Skeletal muscle tissue (tissue), 4 donors: Measurements from ENCODE around the gene COL19A1. TPM values are rescaled to one million over a fixed set of nuclear protein-coding genes. Genes with fewer than 3 reads are reported as not detected.

Experiments
- H3K27ac ChIP-seq: one replicate; pipeline ENCODE4 v1.7.0; 2013; ENCODE audit warnings: mild to moderate bottlenecking, low read depth, low read length, inconsistent platforms
- H3K27me3 ChIP-seq, 3 donors: one replicate each; pipeline ENCODE4 v1.7.0; 2013; ENCODE audit warnings: low read length in 3 of 3; ENCODE audit not compliant: control insufficient read depth in 3 of 3, insufficient read depth in 3 of 3
- H3K36me3 ChIP-seq, 3 donors: one replicate each; pipeline ENCODE4 v1.7.0; 2013; ENCODE audit warnings: low read length in 3 of 3; ENCODE audit not compliant: control insufficient read depth in 3 of 3, insufficient read depth in 3 of 3
- H3K4me1 ChIP-seq, 3 donors: one replicate each; pipeline ENCODE4 v1.7.0; 2013; ENCODE audit warnings: low read length in 3 of 3, mild to moderate bottlenecking in 3 of 3; ENCODE audit not compliant: control insufficient read depth in 3 of 3, insufficient read depth in 3 of 3
- H3K4me3 ChIP-seq, 3 donors: one replicate each; pipeline ENCODE4 v1.7.0; 2013; ENCODE audit warnings: low read length in 3 of 3
- H3K9ac ChIP-seq, 3 donors: one replicate each; pipeline ENCODE4 v1.7.0; 2013; ENCODE audit warnings: low read length in 3 of 3, mild to moderate bottlenecking in 3 of 3, moderate library complexity in 2 of 3, low read depth in 1 of 3
- H3K9me3 ChIP-seq, 3 donors: one replicate each; pipeline ENCODE4 v1.7.0; 2013; ENCODE audit warnings: low read length in 3 of 3; ENCODE audit not compliant: control insufficient read depth in 3 of 3
- total RNA-seq: library from RNA; depleted of rRNA; stranded (reverse); fragments of >200 nt; gene quantifications from one replicate; pipeline ENCODE4 v1.2.3, GENCODE V29; 2014
- donor health status: Osteomylitis.

The COL19A1 gene
- total RNA-seq, 1 donor from 2014 or later = 10.4 TPM

DNA sequence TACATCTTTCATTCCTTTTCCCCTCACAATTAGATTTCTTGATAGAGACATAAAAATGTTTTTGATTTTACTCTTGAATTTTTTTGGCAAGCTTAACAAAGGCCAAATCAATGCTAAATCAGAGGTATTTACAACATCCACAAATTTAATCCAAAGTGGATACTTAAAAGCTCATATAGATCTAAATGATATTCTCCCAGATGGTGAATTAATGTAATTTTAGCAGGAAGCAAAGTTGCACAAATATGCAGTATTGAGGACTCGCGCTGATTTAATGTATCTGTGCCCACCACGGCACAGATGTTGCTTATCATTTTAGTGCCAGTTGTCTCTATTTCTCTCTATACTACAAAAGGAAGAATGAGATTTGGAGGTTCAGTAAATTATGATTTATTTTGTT, 167.4 kb downstream of the COL19A1 start:
- Histone ChIP-seq H3K4me3 (no peak overlapping the region), H3K9ac (no peak overlapping the region), H3K36me3 (no peaks in the 10 kb centered on the region), H3K9me3 (no peaks in the 10 kb centered on the region), H3K4me1 (no peaks in the 10 kb centered on the region), H3K27ac (no peak overlapping the region), H3K27me3 (no peaks in the 10 kb centered on the region)

- H3K27me3 ChIP-seq = no peaks in the 10 kb centered on the region
- H3K27ac ChIP-seq = no peak overlapping the region
- H3K4me3 ChIP-seq = no peak overlapping the region
- H3K9me3 ChIP-seq = no peaks in the 10 kb centered on the region
- H3K36me3 ChIP-seq = no peaks in the 10 kb centered on the region
- no peak overlapping the region for H3K9ac ChIP-seq
- no peaks in the 10 kb centered on the region for H3K4me1 ChIP-seq
These were observed 171.1 kb downstream of the COL19A1 start for GRCh38 chr6:70037445-70037844.

- Histone ChIP-seq H3K9ac (no peak overlapping the region), H3K27ac (no peak overlapping the region)
These were observed 174.4 kb downstream of the COL19A1 start for GRCh38 chr6:70040766-70041165.

GRCh38 chr6:70041411-70041810, 175.1 kb downstream of the COL19A1 start:
- H3K27ac ChIP-seq = no peak overlapping the region
- H3K4me3 ChIP-seq = no peak overlapping the region
- no peaks in the 10 kb centered on the region for H3K27me3 ChIP-seq
- H3K36me3 ChIP-seq = no peaks in the 10 kb centered on the region
- no peak overlapping the region for H3K9ac ChIP-seq
- H3K4me1 ChIP-seq = no peaks in the 10 kb centered on the region
- peaks cover 0 to 8% (median 0%) of the 10 kb centered on the region in 3 donors for H3K9me3 ChIP-seq

More at GRCh38 chr6:70040766-70041165, 174.4 kb downstream of the COL19A1 start:
- Histone ChIP-seq H3K4me1 (no peaks in the 10 kb centered on the region), H3K36me3 (no peaks in the 10 kb centered on the region), H3K27me3 (no peaks in the 10 kb centered on the region), H3K9me3 (peaks cover 0 to 8% (median 0%) of the 10 kb centered on the region in 3 donors), H3K4me3 (no peak overlapping the region)

- H3K9me3 ChIP-seq = peaks cover 0 to 8% (median 0%) of the 10 kb centered on the region in 3 donors
- no peak overlapping the region for H3K27ac ChIP-seq
- H3K9ac ChIP-seq = no peak overlapping the region
- H3K36me3 ChIP-seq = no peaks in the 10 kb centered on the region
- H3K27me3 ChIP-seq = no peaks in the 10 kb centered on the region
- H3K4me3 ChIP-seq = no peak overlapping the region
- H3K4me1 ChIP-seq = no peaks in the 10 kb centered on the region
These were observed 179.1 kb downstream of the COL19A1 start for GRCh38 chr6:70045413-70045812.

DNA sequence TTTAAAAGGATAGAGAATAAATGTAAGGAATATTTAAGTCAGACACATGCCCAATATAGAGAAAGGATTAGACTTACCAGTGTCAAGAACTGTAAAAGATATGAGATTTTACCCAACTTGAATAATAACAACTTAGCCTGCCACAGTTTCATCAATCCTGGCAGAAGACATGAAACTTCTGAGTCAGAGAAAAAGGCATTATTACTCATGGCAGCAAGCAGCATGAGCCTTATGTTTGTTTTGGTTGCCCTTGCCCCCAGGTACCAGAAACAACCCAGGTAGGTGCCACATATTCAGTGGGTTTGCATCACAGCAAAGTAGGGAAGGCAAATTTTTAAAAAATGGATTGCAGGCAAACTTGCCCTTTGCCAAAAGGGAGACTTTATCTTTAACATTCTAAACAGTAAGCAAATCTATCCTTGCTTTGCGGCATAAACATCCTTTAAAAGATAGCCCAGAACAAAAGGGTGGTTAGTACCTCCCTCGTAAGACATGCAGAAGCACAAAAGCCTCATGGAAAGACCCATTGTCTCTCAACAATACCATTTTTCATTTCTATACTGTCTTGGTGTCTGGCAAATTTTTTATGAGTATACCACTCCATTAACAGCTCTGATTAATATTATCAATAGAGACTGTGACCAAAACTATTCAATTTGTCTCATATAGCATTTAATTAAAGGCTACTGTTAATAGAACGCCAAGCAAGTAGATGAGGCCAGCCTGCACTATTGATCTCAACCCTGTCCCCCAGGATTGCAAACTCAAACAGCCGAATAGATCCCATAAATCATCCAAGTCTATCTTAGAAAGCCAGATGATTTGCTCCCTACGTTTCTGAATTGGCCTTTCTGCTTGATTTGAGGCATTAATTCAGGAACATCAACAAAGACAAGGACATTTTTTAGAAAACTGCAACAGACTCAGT, 185.1 kb downstream of the COL19A1 start:
- H3K27ac ChIP-seq = no peak overlapping the region
- no peak overlapping the region for H3K4me3 ChIP-seq
- H3K9me3 ChIP-seq = no peaks in the 10 kb centered on the region
- H3K9ac ChIP-seq = no peak overlapping the region
- no peaks in the 10 kb centered on the region for H3K36me3 ChIP-seq
- no peaks in the 10 kb centered on the region for H3K27me3 ChIP-seq
- no peaks in the 10 kb centered on the region for H3K4me1 ChIP-seq

GRCh38 chr6:70059039-70059719, 192.8 kb downstream of the COL19A1 start:
- H3K9me3 ChIP-seq = no peaks in the 10 kb centered on the region

DNA sequence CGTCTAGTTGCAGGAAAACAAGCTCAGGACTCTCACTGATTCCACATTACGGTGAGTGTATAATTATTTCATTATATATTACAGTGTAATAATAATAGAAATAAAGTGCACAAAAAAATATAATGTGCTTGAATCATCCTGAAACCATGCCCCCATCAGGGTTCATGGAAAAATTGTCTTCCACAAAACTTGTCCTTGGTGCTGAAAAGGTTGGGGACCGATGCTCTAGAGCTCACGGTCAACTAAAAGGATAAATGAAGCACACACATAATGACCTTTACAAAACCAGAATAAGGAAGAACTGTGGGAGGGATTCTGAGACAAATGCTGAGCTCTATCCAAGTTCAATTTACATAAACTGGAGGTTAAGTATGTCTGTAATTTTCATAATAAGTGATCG, 194.3 kb downstream of the COL19A1 start:
- Histone ChIP-seq H3K27me3 (no peaks in the 10 kb centered on the region), H3K9me3 (no peaks in the 10 kb centered on the region), H3K4me1 (no peaks in the 10 kb centered on the region), H3K36me3 (no peaks in the 10 kb centered on the region), H3K4me3 (no peak overlapping the region), H3K9ac (no peak overlapping the region), H3K27ac (no peak overlapping the region)

More at GRCh38 chr6:70059039-70059719, 192.8 kb downstream of the COL19A1 start:
- Histone ChIP-seq H3K4me1 (no peaks in the 10 kb centered on the region), H3K27ac (no peak overlapping the region), H3K4me3 (no peak overlapping the region), H3K36me3 (no peaks in the 10 kb centered on the region), H3K27me3 (no peaks in the 10 kb centered on the region), H3K9ac (no peak overlapping the region)

DNA sequence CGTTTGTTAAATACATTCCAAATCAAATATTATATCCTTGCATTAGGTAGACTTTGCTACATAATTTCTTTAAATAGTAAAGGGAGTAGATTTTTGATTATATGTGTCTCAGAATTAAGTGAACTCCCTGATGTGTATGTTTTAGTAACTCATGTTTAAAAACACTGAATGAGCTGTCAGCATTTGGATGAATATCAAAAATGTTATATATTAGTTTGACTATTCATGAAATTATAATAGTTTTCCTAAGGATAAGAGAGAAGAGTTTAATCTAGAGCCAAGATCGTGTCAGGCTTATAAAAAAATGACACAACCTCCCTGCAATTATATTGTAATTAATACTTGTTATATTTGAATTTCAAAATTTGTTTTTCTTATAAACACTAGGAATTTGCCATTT, 195.2 kb downstream of the COL19A1 start:
- no peak overlapping the region for H3K27ac ChIP-seq
- H3K36me3 ChIP-seq = no peaks in the 10 kb centered on the region
- H3K9me3 ChIP-seq = no peaks in the 10 kb centered on the region
- no peak overlapping the region for H3K9ac ChIP-seq
- no peaks in the 10 kb centered on the region for H3K4me1 ChIP-seq
- H3K27me3 ChIP-seq = no peaks in the 10 kb centered on the region
- H3K4me3 ChIP-seq = no peak overlapping the region

- H3K27me3 ChIP-seq = no peaks in the 10 kb centered on the region
- H3K27ac ChIP-seq = no peak overlapping the region
- H3K9me3 ChIP-seq = no peaks in the 10 kb centered on the region
- no peak overlapping the region for H3K9ac ChIP-seq
- no peak overlapping the region for H3K4me3 ChIP-seq
- no peaks in the 10 kb centered on the region for H3K36me3 ChIP-seq
- H3K4me1 ChIP-seq = no peaks in the 10 kb centered on the region
These were observed 195.7 kb downstream of the COL19A1 start for GRCh38 chr6:70062010-70062409.
